HepG2 (cell line): Measurements from ENCODE around the gene NAPB. TPM values are rescaled to one million over a fixed set of nuclear protein-coding genes. Genes with fewer than 3 reads are reported as not detected.

Experiments
- ASH2L ChIP-seq: fragments of 300-600, 200-600 bp; sonication (generic); IDR thresholded peaks from 2 replicates; pipeline ENCODE4 v1.7.0; 2017; ENCODE audit warnings: low read depth, mild to moderate bottlenecking, moderate library complexity, mixed read lengths, low read length; ENCODE audit not compliant: insufficient read length
- DMAP1 ChIP-seq: IDR thresholded peaks from 2 replicates; pipeline ENCODE4 v1.6.1; 2016
- EHMT2 ChIP-seq: fragments of 200-600 bp; sonication (generic); IDR thresholded peaks from 2 replicates; pipeline ENCODE4 v1.7.0; 2017; ENCODE audit warnings: antibody characterized with exemption, low read depth, low read length, borderline replicate concordance
- GLI4 ChIP-seq: sonication (generic); formaldehyde crosslinking; IDR thresholded peaks from 2 replicates; pipeline ENCODE4 v1.5.1; 2020; ENCODE audit warnings: missing genetic modification reagents, mild to moderate bottlenecking, moderate library complexity, borderline replicate concordance
- KAT2B ChIP-seq: fragments of 150-350 bp; IDR thresholded peaks from 2 replicates; pipeline ENCODE4 v1.6.1; 2014; ENCODE audit warnings: low read depth, low read length, borderline replicate concordance
- KLF15 ChIP-seq: sonication (generic); formaldehyde crosslinking; IDR thresholded peaks from 2 replicates; pipeline ENCODE4 v1.8.1; 2023; ENCODE audit warnings: borderline replicate concordance, mild to moderate bottlenecking, inconsistent platforms, missing genetic modification reagents, mixed read lengths
- MTA3 ChIP-seq: sonication (generic); formaldehyde crosslinking; IDR thresholded peaks from 2 replicates; pipeline ENCODE4 v1.4.0; 2020; ENCODE audit warnings: missing genetic modification reagents
- MXI1 ChIP-seq: IDR thresholded peaks from 3 replicates; pipeline ENCODE4 v1.6.1; 2012; ENCODE audit warnings: low read depth, low read length, inconsistent platforms, borderline replicate concordance
- NFE2 ChIP-seq: sonication (generic); formaldehyde crosslinking; IDR thresholded peaks from 2 replicates; pipeline ENCODE4 v1.4.0; 2020; ENCODE audit warnings: missing genetic modification reagents
- POLR2A ChIP-seq, 2 experiments: IDR thresholded peaks; 2 replicates each; pipeline ENCODE4 v1.6.1; 2011; ENCODE audit warnings: low read depth in 2 of 2, low read length in 2 of 2, mild to moderate bottlenecking in 1 of 2, moderate library complexity in 1 of 2; ENCODE audit not compliant: insufficient read depth in 1 of 2
- RFX3 ChIP-seq: IDR thresholded peaks from 2 replicates; pipeline ENCODE4 v1.6.1; 2016; ENCODE audit warnings: missing biosample characterization, missing genetic modification reagents
- TEAD2 ChIP-seq: sonication (generic); formaldehyde crosslinking; IDR thresholded peaks from 2 replicates; pipeline ENCODE4 v1.9.0; 2021; ENCODE audit warnings: missing genetic modification reagents
- YEATS2 ChIP-seq: sonication (generic); formaldehyde crosslinking; IDR thresholded peaks from 2 replicates; pipeline ENCODE4 v1.4.0; 2020; ENCODE audit warnings: missing genetic modification reagents, borderline replicate concordance
- ZMAT3 ChIP-seq: sonication (generic); formaldehyde crosslinking; conservative IDR thresholded peaks from 2 replicates; pipeline ENCODE4 v1.7.0; 2021; ENCODE audit warnings: missing genetic modification reagents
- ZMYM4 ChIP-seq: sonication (generic); formaldehyde crosslinking; IDR thresholded peaks from 2 replicates; pipeline ENCODE4 v1.8.1; 2023; ENCODE audit warnings: mild to moderate bottlenecking, missing genetic modification reagents
- ZNF333 ChIP-seq: sonication (generic); formaldehyde crosslinking; IDR thresholded peaks from 2 replicates; pipeline ENCODE4 v1.4.0; 2020; ENCODE audit warnings: mild to moderate bottlenecking, missing genetic modification reagents, borderline replicate concordance
- ZNF549 ChIP-seq: sonication (generic); formaldehyde crosslinking; IDR thresholded peaks from 2 replicates; pipeline ENCODE4 v1.5.0; 2020; ENCODE audit warnings: missing genetic modification reagents
- ZNF644 ChIP-seq: IDR thresholded peaks from 2 replicates; pipeline ENCODE4 v1.6.1; 2016; ENCODE audit warnings: low read depth
- ZNF670 ChIP-seq: sonication (generic); formaldehyde crosslinking; IDR thresholded peaks from 2 replicates; pipeline ENCODE4 v1.8.0; 2022; ENCODE audit warnings: mild to moderate bottlenecking, missing genetic modification reagents, borderline replicate concordance
- ZNF737 ChIP-seq: sonication (generic); formaldehyde crosslinking; IDR thresholded peaks from 2 replicates; pipeline ENCODE4 v1.5.0; 2020; ENCODE audit warnings: missing genetic modification reagents, mild to moderate bottlenecking, borderline replicate concordance
- polyA plus RNA-seq, 8 experiments: library from polyadenylated mRNA; depleted of rRNA in 3 of 8; stranded (reverse) in 7 of 8; unstranded in 1 of 8; fragments of >200 nt; fragmentation: Illumina TruSeq in 4 of 8; extraction: Trizol in 4 of 8; gene quantifications; 2 replicates each; pipeline versions ENCODE4 v1.2.1 to v1.2.3, GENCODE V29; 2011 to 2016; ENCODE audit warnings: low read depth in 4 of 8, missing spikeins in 1 of 8, mixed read lengths in 1 of 8; ENCODE audit not compliant: insufficient read depth in 1 of 8
- total RNA-seq, 5 experiments: library from RNA; depleted of rRNA; stranded (reverse); fragments of >200 nt; fragmentation: Illumina TruSeq; extraction: Trizol; gene quantifications; 2 replicates each; pipeline ENCODE4 v1.2.3, GENCODE V29; 2016; ENCODE audit warnings: low read depth in 1 of 5
- TF ChIP-seq, protein P1 (sequence below): sonication (generic); formaldehyde crosslinking; IDR thresholded peaks from 2 replicates; pipeline ENCODE4 v1.4.0; 2020; ENCODE audit warnings: mild to moderate bottlenecking, missing genetic modification reagents
- TF ChIP-seq, protein P2 (sequence below): IDR thresholded peaks from 2 replicates; pipeline ENCODE4 v1.6.1; 2016; ENCODE audit warnings: mild to moderate bottlenecking, missing biosample characterization, missing genetic modification reagents
- TF ChIP-seq, protein P3 (sequence below): sonication (generic); formaldehyde crosslinking; IDR thresholded peaks from 2 replicates; pipeline ENCODE4 v1.5.0; 2020; ENCODE audit warnings: mild to moderate bottlenecking, missing genetic modification reagents
- TF ChIP-seq, protein P4 (sequence below): IDR thresholded peaks from 2 replicates; pipeline ENCODE4 v1.6.1; 2016

The NAPB gene
- total and polyA plus RNA-seq, 2 of the 13 experiments (the other 11 are each of a cell fraction or from before 2014, with no cell fraction given), result 15.2 to 16.1 TPM

DNA sequence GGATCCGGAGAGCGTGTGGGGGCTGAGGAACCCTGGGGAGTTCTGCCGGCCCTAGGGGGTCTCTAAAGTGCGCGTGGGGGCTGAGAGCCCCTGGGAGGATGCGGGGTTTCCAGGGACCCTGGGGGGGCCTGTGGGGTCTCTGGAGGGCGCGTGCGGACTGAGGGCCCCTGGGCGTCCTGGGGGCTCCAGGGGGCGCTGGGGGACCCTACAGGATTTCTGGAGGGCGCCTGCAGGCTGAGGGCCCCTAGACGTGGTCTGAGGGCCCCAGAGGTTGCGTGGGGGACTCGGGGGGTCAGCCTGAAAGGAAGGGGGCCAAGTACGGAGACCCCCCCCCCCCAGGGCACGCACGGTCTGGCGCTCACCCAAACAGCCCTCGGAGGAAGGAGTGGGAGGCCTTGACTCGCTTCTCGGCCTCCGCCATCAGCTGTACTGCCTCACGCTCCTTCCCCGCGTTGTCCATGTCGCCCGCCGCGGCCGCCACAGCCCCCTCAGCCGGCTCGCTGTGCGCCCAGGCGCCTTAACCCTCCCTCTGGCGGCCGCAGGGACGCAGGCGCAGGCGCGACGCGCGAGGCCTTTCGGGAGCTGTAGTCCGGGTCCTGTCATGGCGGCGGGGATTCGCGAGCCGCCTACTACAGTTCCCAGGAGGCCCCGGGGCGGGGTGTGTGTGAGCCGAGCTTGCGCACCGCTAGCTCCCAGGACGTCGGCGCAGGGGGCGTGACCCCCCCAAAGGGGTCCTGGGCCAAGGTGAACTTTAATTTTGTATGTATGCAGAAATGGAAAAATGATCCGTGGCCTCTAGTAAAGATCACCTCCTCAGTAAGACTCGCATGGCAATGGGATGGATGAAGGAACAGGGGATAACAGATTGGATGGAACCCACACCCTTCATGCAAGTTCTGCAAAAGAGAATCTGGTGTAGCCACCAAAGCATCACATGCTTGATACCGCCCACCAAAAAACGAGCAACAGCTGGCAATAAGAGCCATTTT is at the start of gene NAPB (continued):
- TF ChIP-seq, protein P1, sequence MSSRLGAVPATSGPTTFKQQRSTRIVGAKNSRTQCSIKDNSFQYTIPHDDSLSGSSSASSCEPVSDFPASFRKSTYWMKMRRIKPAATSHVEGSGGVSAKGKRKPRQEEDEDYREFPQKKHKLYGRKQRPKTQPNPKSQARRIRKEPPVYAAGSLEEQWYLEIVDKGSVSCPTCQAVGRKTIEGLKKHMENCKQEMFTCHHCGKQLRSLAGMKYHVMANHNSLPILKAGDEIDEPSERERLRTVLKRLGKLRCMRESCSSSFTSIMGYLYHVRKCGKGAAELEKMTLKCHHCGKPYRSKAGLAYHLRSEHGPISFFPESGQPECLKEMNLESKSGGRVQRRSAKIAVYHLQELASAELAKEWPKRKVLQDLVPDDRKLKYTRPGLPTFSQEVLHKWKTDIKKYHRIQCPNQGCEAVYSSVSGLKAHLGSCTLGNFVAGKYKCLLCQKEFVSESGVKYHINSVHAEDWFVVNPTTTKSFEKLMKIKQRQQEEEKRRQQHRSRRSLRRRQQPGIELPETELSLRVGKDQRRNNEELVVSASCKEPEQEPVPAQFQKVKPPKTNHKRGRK (CRISPR knock-in tag), result no peak
- TF ChIP-seq GLI4 (CRISPR knock-in tag), result no peak
- TF ChIP-seq, protein P2, sequence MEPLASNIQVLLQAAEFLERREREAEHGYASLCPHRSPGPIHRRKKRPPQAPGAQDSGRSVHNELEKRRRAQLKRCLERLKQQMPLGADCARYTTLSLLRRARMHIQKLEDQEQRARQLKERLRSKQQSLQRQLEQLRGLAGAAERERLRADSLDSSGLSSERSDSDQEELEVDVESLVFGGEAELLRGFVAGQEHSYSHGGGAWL (CRISPR knock-in tag), result peak; percentile 97
- no peak for TF ChIP-seq RFX3
- TF ChIP-seq ZMAT3 (CRISPR knock-in tag), result 0 out of 2 replicates have a peak, but pooled peaks have one; percentile 43
- peak; percentile 93; the same call in 1 of the 2 replicates for TF ChIP-seq ZNF737 (CRISPR knock-in tag)
- TF ChIP-seq KAT2B, result no peak
- TF ChIP-seq ZNF549 (CRISPR knock-in tag), result 0 out of 2 replicates have a peak, but pooled peaks have one; percentile 9
- TF ChIP-seq YEATS2 (CRISPR knock-in tag), result peak; percentile 87; the same call in 1 of the 2 replicates
- TF ChIP-seq NFE2, result no peak
- TF ChIP-seq ZNF333, result 0 out of 2 replicates have a peak, but pooled peaks have one; percentile 61
- peak; percentile 60 for TF ChIP-seq DMAP1 (CRISPR knock-in tag)
- TF ChIP-seq TEAD2, result 0 out of 2 replicates have a peak, but pooled peaks have one; percentile 12
- TF ChIP-seq ASH2L, result peak; percentile 76
- TF ChIP-seq, protein P3, sequence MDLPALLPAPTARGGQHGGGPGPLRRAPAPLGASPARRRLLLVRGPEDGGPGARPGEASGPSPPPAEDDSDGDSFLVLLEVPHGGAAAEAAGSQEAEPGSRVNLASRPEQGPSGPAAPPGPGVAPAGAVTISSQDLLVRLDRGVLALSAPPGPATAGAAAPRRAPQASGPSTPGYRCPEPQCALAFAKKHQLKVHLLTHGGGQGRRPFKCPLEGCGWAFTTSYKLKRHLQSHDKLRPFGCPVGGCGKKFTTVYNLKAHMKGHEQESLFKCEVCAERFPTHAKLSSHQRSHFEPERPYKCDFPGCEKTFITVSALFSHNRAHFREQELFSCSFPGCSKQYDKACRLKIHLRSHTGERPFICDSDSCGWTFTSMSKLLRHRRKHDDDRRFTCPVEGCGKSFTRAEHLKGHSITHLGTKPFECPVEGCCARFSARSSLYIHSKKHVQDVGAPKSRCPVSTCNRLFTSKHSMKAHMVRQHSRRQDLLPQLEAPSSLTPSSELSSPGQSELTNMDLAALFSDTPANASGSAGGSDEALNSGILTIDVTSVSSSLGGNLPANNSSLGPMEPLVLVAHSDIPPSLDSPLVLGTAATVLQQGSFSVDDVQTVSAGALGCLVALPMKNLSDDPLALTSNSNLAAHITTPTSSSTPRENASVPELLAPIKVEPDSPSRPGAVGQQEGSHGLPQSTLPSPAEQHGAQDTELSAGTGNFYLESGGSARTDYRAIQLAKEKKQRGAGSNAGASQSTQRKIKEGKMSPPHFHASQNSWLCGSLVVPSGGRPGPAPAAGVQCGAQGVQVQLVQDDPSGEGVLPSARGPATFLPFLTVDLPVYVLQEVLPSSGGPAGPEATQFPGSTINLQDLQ (CRISPR knock-in tag), result no peak
- TF ChIP-seq, protein P4, sequence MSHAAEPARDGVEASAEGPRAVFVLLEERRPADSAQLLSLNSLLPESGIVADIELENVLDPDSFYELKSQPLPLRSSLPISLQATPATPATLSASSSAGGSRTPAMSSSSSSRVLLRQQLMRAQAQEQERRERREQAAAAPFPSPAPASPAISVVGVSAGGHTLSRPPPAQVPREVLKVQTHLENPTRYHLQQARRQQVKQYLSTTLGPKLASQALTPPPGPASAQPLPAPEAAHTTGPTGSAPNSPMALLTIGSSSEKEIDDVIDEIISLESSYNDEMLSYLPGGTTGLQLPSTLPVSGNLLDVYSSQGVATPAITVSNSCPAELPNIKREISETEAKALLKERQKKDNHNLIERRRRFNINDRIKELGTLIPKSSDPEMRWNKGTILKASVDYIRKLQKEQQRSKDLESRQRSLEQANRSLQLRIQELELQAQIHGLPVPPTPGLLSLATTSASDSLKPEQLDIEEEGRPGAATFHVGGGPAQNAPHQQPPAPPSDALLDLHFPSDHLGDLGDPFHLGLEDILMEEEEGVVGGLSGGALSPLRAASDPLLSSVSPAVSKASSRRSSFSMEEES, result 0 out of 2 replicates have a peak, but pooled peaks have one; percentile 20
- no peak for TF ChIP-seq EHMT2
- peak; percentile 95; the same call in 1 of the 3 replicates for TF ChIP-seq MXI1
- TF ChIP-seq ZNF670 (CRISPR knock-in tag), result peak; percentile 62; the same call in 1 of the 2 replicates
- peak; percentile 64 for TF ChIP-seq ZMYM4
- no peak for TF ChIP-seq ZNF644 (CRISPR knock-in tag)
- TF ChIP-seq KLF15 (CRISPR knock-in tag), result peak; percentile 66; the same call in 1 of the 2 replicates
- TF ChIP-seq MTA3 (CRISPR knock-in tag), result no peak
- TF ChIP-seq POLR2A (IDR thresholded peaks at IDR 0.05; ENCODE audit: insufficient read depth in 1 of 2, low read depth in 2 of 2, low read length in 2 of 2), result peak; percentile 75 to 96
